ENCODE data around the gene SLC16A11.
"Not testable (repeated sequence)": the region's sequence is repeated elsewhere in the genome, so short reads cannot be mapped to it uniquely, and the experiment has no call there.

SLC16A11 gene

DNA sequence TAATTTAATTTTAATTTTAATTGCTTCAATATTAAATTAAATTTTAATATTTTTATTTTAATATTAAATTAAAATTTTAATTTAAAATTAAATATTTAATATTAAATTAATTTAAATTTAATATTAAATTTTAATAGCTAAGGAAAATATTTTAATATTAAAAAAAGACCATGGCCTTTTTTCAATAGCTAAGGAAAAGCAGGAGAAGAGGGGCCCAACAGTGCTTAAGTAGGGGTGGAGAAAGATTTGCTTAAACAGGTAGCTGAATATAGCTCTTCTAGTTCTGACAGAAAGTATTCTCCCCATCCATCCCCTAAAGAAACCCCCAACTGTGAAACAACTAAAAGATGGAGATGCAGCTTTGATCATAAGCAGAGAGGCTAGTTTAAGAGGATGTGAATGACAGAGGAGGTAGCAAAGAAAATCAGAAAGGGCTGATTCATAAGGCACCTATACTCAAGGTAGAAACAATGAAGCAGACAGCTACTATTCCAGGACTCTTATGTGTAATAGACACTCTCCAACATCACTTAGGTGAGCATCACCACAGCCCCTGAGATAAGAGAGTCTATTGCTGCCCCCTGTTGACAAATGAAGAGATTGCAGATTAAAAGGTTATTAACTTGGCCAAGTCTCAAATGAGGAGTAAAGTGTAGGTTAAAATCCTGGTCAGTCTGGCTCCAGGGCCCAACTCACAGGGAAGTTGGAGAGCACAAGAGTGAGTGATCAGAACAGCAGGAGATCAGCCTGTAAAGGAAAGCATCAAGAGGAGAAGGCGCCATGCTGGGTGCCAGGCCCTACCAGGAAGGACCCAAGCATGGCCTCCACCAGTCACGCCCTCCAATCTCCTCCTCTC is 39.3 kb downstream of the SLC16A11 start:
- DNase-seq: peak; percentile 81

DNA sequence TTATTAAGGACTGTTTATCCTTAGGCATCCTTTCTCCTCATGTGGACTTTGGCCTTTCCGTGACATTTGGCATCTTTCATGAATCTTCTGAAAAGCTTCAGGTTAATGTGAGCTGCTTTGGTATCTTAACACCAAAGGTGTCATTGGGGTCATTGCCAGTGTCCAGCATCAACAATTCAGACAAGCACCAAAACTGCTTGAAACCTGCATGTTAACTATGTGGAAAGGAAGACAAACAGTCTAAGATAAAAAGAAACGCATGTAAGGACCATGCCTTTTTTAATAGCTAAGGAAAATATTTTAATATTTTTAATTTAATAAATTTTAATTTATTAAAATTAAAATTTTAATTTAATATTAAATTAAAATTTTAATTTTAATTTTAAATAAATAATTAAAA is 40.1 kb downstream of the SLC16A11 start:
- DNase-seq: no peak

- DNase-seq: no peak
Observed at GRCh38 chr17:7002288-7003047, 41.4 kb downstream of the SLC16A11 start.

- DNase-seq: no peak
Observed at GRCh38 chr17:7001318-7001961, 42.5 kb downstream of the SLC16A11 start.

DNA sequence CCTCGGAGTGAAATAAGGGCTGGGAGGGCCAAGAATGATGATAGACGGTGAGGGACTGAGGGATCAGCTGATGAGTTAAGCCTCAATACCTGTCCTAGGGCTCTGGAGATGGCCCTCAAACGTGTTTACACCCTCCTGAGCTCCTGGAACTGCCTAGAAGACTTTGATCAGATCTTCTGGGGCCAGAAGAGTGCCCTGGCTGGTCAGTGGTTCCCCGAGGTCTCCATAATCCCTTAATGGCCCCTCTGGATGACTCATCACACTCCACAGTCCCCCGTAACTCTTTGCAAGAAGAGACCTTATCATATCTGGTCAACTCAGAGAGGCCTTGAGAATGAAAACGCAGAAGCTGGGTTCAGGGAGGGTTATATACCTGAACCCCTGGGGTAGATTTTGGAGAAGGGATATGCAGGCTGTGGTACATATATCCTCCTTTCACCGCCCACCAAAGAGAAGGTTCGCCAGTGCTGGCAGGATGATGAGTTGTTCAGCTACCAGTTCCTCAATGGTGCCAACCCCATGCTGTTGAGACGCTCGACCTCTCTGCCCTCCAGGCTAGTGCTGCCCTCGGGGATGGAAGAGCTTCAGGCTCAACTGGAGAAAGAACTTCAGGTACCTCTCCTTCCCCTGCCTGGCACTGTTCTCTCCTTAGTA is 44.9 kb downstream of the SLC16A11 start:
- no peak for DNase-seq

DNA sequence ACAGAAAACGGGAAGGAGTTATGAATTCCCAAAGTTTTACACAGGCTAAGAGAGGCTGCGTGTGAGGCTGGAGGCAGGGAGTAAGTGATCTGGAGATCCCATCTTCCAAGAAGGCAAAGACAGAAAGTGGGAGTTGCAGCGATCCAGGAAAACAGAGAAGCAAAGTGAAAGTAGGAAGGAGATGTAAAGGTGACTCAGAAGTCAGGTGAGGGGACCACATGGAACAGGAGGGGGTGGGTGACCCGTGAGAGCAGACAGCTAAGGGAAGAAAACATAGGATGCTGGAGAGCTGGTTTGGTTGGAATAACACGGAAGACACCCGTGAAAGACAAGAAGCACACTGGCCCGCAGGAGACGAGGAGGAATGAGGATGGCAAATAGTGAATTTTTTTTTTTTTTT is 46.7 kb downstream of the SLC16A11 start:
- no peak for DNase-seq

DNA sequence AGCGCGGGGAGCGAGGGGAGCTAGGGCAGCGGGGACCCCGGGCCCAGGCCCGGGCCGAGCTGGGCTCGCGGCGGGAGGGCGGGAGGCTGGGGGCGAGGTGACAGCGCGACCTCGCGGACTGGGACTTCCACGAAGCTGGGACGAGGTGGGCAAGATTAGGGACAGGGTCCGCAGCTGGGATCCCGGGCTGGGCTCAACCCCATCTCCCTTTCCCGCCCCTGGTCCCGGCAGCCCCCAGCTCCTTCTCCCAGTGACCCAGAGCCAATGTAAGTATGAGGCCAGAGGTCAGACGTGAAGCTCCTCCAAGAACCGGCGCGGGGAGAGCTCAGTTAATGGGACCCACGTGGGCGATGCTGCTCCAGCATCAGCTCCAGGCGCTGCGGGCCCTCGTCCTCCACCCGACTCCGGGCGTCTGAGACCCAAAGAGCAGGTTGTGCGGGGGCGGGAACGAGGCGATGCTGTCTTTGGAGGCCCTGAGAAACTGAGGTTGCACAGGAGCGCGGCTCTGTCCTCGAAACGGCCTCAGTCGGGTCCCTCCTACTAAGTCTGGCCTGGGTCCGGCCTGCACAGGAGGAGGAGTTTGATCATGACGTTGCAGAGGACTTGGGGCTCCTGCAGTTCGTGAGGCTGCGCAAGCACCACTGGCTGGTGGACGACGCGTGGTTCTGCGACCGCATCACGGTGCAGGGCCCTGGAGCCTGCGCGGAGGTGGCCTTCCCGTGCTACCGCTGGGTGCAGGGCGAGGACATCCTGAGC is 47.5 kb downstream of the SLC16A11 start:
- DNase-seq: no peak

DNA sequence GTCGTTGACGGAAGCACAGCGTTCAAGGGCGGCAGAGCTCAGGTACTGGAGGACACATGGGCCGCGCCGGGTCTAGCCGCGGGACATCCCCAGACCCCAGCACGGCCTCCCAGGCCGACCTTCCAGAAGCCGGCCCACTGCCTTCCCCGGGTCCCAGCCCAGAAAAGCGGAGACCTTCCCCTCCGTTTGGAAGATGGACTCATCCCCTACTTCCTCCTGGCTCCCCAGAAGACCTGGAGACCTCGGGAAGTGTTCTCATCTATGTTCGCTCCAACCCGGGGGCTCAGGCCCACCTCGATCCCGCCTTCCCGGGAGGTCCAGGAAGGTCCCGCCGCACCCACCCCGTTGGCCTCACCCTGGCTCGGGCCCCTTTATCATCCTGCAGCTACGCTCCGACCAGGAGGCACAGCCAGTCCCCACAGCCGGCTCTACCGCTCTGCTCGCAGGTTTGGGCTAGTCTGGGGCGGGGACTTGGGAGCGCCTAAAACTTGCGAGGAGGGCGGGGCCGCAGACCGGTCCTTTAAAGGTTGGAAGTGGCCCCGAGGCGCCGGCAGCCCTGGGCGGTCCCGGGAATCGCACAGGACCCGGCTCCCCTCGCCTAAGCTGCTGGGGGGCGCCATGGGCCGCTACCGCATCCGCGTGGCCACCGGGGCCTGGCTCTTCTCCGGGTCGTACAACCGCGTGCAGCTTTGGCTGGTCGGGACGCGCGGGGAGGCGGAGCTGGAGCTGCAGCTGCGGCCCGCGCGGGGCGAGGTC is 48.2 kb downstream of the SLC16A11 start, which contains the start of gene ALOX12:
Gene ALOX12, plus strand, starts transcription at position 550 of the 756 bp plus-strand sequence. Its CDS starts 69 bp downstream, at position 619.
- DNase-seq: no peak

DNA sequence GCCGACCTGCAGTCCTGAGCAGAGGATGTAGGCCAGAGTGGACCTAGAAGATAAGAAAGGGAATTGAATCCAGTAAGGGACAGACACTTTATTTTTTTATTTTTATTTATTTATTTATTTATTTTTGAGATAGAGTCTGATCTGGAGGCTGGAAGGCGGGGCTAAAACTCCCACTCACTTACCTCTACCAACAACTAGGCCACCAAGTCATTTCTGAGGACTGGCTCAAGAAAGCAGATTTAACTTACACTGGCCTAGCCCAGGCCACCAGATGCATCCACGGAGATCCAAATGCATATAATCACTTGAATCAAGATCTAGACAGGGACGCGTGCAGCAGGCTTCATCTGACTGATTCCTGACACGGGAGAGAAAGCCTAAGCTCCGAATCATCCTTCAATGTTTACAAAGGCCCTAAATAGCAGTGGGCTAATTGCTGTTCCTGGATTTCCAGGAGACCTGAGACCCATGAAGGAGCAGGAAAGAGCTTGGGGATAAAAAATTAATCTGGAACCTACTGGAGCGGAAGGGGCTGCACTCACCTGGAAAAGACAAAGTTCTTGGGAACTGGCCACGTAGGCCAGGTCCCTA is 49.1 kb downstream of the SLC16A11 start:
- no peak for DNase-seq

- DNase-seq: no peak
Observed at GRCh38 chr17:6994118-6994598, 49.7 kb downstream of the SLC16A11 start.

DNA sequence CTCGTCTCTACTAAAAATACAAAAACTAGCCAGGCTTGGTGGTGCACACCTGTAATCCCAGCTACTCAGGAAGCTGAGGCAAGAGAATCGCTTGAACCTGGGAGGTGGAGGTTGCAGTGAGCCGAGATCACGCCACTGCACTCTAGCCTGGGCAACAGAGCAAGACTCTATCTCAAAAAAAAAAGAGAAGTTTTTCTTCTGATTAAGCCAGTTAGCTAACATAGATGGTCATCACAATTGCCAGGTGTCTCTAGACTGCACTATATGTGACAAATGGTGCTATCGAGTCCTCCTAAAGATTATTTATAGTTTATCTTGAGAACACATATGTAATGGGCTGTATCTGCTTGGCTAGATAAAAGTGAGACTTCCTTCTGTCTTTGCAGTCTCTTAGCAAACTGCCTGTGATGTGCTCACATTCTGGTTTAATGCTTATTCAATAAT is 50.3 kb downstream of the SLC16A11 start:
- DNase-seq: not testable (repeated sequence)

All from NCI-H510A treated with DMSO at 0.1 percent for 48 hours (cell line).